GM23338 (cell line): Measurements from ENCODE around the gene COL9A3. TPM values are rescaled to one million over a fixed set of nuclear protein-coding genes. Genes with fewer than 3 reads are reported as not detected.

Experiments
- ATAC-seq: fragments of 200-7000 bp; cut with Tn5 transposase; 3 replicates; pipeline ENCODE4 v1.9.1; 2020
- DNase-seq: peaks from one replicate; pipeline ENCODE4 v3.0.0-alpha.2; 2015; ENCODE audit warnings: low spot score
- H2AFZ ChIP-seq: fragments of 200-600 bp; sonication (generic); 2 replicates; pipeline ENCODE4 v1.8.0; 2016; ENCODE audit warnings: antibody characterized with exemption, mild to moderate bottlenecking, moderate library complexity
- H3F3A ChIP-seq: fragments of 200-600 bp; sonication (generic); replicated peaks from 2 replicates; pipeline ENCODE4 v1.8.0; 2017; ENCODE audit warnings: antibody characterized with exemption, mixed run types, low read depth
- H3K27ac ChIP-seq: fragments of 200-600 bp; sonication (generic); 2 replicates; pipeline ENCODE4 v1.6.1; 2016; ENCODE audit warnings: low read depth
- H3K27me3 ChIP-seq: fragments of 200-600 bp; sonication (generic); 2 replicates; pipeline ENCODE4 v1.8.0; 2016; ENCODE audit warnings: mild to moderate bottlenecking, mixed run types, moderate library complexity; ENCODE audit not compliant: insufficient read depth
- H3K36me3 ChIP-seq: fragments of 200-600 bp; sonication (generic); 2 replicates; pipeline ENCODE4 v1.8.0; 2016; ENCODE audit warnings: mild to moderate bottlenecking; ENCODE audit not compliant: insufficient read depth
- H3K4me1 ChIP-seq: fragments of 200-600 bp; sonication (generic); 2 replicates; pipeline ENCODE4 v1.8.0; 2016; ENCODE audit warnings: mild to moderate bottlenecking, moderate library complexity; ENCODE audit not compliant: insufficient read depth
- H3K4me2 ChIP-seq: fragments of 200-600 bp; sonication (generic); 2 replicates; pipeline ENCODE4 v1.7.1; 2017; ENCODE audit warnings: mixed run types
- H3K4me3 ChIP-seq: fragments of 200-600 bp; sonication (generic); 2 replicates; pipeline ENCODE4 v1.6.1; 2016; ENCODE audit warnings: mixed run types
- H3K79me2 ChIP-seq: fragments of 200-600 bp; sonication (generic); replicated peaks from 2 replicates; pipeline ENCODE4 v1.8.0; 2017; ENCODE audit warnings: mild to moderate bottlenecking; ENCODE audit not compliant: insufficient read depth
- H3K9me2 ChIP-seq: fragments of 200-600 bp; sonication (generic); 2 replicates; pipeline ENCODE4 v1.8.0; 2017; ENCODE audit not compliant: insufficient read depth
- H4K20me1 ChIP-seq: fragments of 200-600 bp; sonication (generic); replicated peaks from 2 replicates; pipeline ENCODE4 v1.8.0; 2017; ENCODE audit warnings: mild to moderate bottlenecking; ENCODE audit not compliant: insufficient read depth
- H3K27ac Mint-ChIP-seq: 2 replicates; pipeline ENCODE4 v1.8.0; 2020; ENCODE audit warnings: inconsistent platforms, mild to moderate bottlenecking, moderate library complexity, mixed read lengths
- H3K27me3 Mint-ChIP-seq: 3 replicates; pipeline ENCODE4 v1.8.0; 2022; ENCODE audit warnings: low read depth, mild to moderate bottlenecking, moderate library complexity, mixed read lengths, inconsistent platforms; ENCODE audit not compliant: insufficient read depth, poor library complexity
- H3K36me3 Mint-ChIP-seq: 3 replicates; pipeline ENCODE4 v1.8.0; 2021; ENCODE audit warnings: low read depth, mild to moderate bottlenecking, inconsistent platforms, moderate library complexity, mixed read lengths
- H3K4me1 Mint-ChIP-seq: 3 replicates; pipeline ENCODE4 v1.8.0; 2020; ENCODE audit warnings: mild to moderate bottlenecking, inconsistent platforms, mixed read lengths
- H3K4me3 Mint-ChIP-seq: 3 replicates; pipeline ENCODE4 v1.8.0; 2021; ENCODE audit warnings: moderate library complexity, mild to moderate bottlenecking, inconsistent platforms, mixed read lengths
- H3K9me3 Mint-ChIP-seq: 3 replicates; pipeline ENCODE4 v1.8.0; 2020; ENCODE audit warnings: moderate library complexity, mild to moderate bottlenecking, inconsistent platforms, mixed read lengths
- EZH2phosphoT487 ChIP-seq: fragments of 200-600 bp; sonication (generic); IDR thresholded peaks from one replicate; pipeline ENCODE4 v1.8.1; 2018; ENCODE audit warnings: antibody characterized with exemption; ENCODE audit not compliant: unreplicated experiment
- POLR2AphosphoS5 ChIP-seq: IDR thresholded peaks from 2 replicates; pipeline ENCODE4 v1.6.1; 2016; ENCODE audit warnings: antibody characterized with exemption, low read depth
- polyA plus RNA-seq: library from polyadenylated mRNA; unstranded; fragments of >200 nt; fragmentation: Nextera tagmentation; extraction: Ambion mirVana; gene quantifications from 2 replicates; pipeline ENCODE4 v1.2.1, GENCODE V29; 2016
- total RNA-seq: library from RNA; depleted of rRNA; stranded (reverse); fragments of >200 nt; shearing (Covaris generic); gene quantifications from 2 replicates; pipeline ENCODE4 v1.2.3, GENCODE V29; 2014
- TF ChIP-seq, protein P1 (sequence below): fragments of 250-450 bp; sonication (Bioruptor Pico); IDR thresholded peaks from 2 replicates; pipeline ENCODE4 v1.5.0; 2020; ENCODE audit warnings: mild to moderate bottlenecking, moderate library complexity

The COL9A3 gene
- total and polyA plus RNA-seq, 2 experiments from 2014 or later = 74.9 to 113 TPM

DNA sequence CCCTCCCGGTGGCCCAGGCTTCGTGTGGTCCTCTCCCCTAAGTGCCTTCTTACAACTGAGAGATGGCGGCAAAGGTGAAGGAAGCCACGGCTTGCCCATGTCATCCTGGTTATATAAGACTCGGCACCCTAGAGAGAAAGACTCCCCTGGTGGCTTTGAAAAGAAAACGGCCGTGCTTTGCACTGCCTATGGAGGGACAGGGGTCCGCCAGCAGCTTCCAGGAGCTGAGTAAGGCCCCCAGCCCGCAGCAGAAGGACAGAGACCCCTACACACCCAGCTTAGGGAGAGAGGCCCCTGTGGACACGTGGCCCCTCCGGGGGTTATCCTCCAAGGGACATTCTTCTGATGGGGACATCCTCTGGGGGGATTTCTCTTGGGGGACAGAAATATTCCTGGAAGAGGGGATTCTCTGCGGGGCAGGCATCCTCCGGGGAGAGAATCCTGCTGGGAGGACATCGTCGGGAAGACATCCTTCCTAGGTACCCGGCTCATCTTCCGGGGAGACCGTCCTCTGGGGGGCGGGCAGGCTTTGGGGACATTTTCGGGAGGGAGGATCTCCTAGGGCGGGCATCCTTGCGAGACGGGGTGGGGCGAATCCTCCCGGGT, 12.7 kb upstream of the COL9A3 start (continued):
- TF ChIP-seq, protein P1, sequence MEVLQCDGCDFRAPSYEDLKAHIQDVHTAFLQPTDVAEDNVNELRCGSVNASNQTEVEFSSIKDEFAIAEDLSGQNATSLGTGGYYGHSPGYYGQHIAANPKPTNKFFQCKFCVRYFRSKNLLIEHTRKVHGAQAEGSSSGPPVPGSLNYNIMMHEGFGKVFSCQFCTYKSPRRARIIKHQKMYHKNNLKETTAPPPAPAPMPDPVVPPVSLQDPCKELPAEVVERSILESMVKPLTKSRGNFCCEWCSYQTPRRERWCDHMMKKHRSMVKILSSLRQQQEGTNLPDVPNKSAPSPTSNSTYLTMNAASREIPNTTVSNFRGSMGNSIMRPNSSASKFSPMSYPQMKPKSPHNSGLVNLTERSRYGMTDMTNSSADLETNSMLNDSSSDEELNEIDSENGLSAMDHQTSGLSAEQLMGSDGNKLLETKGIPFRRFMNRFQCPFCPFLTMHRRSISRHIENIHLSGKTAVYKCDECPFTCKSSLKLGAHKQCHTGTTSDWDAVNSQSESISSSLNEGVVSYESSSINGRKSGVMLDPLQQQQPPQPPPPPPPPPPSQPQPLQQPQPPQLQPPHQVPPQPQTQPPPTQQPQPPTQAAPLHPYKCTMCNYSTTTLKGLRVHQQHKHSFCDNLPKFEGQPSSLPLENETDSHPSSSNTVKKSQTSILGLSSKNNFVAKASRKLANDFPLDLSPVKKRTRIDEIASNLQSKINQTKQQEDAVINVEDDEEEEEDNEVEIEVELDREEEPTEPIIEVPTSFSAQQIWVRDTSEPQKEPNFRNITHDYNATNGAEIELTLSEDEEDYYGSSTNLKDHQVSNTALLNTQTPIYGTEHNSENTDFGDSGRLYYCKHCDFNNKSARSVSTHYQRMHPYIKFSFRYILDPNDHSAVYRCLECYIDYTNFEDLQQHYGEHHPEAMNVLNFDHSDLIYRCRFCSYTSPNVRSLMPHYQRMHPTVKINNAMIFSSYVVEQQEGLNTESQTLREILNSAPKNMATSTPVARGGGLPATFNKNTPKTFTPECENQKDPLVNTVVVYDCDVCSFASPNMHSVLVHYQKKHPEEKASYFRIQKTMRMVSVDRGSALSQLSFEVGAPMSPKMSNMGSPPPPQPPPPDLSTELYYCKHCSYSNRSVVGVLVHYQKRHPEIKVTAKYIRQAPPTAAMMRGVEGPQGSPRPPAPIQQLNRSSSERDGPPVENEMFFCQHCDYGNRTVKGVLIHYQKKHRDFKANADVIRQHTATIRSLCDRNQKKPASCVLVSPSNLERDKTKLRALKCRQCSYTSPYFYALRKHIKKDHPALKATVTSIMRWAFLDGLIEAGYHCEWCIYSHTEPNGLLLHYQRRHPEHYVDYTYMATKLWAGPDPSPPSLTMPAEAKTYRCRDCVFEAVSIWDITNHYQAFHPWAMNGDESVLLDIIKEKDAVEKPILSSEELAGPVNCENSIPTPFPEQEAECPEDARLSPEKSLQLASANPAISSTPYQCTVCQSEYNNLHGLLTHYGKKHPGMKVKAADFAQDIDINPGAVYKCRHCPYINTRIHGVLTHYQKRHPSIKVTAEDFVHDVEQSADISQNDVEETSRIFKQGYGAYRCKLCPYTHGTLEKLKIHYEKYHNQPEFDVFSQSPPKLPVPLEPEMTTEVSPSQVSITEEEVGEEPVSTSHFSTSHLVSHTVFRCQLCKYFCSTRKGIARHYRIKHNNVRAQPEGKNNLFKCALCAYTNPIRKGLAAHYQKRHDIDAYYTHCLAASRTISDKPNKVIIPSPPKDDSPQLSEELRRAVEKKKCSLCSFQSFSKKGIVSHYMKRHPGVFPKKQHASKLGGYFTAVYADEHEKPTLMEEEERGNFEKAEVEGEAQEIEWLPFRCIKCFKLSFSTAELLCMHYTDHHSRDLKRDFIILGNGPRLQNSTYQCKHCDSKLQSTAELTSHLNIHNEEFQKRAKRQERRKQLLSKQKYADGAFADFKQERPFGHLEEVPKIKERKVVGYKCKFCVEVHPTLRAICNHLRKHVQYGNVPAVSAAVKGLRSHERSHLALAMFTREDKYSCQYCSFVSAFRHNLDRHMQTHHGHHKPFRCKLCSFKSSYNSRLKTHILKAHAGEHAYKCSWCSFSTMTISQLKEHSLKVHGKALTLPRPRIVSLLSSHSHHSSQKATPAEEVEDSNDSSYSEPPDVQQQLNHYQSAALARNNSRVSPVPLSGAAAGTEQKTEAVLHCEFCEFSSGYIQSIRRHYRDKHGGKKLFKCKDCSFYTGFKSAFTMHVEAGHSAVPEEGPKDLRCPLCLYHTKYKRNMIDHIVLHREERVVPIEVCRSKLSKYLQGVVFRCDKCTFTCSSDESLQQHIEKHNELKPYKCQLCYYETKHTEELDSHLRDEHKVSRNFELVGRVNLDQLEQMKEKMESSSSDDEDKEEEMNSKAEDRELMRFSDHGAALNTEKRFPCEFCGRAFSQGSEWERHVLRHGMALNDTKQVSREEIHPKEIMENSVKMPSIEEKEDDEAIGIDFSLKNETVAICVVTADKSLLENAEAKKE (CRISPR knock-in tag) = no peak

DNA sequence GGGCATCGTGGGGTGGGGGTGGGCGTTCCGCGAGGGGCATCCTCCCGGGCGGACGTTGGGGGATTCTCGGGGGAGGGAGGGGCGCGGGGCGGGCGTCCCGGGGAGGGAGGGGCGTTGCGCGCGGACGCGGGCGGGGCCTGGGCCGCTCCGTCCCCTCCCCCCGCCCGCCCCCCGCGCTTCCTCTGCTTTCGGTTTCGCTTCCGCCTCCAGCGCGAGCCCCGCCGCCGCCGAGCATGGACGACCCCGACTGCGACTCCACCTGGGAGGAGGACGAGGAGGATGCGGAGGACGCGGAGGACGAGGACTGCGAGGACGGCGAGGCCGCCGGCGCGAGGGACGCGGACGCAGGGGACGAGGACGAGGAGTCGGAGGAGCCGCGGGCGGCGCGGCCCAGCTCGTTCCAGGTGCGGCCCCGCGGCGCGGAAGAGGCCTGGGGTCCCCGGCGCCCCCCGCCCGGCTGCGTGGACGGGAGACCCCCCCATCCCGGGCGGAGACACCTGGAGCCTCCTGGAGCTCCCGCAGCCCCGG, 12.2 kb upstream of the COL9A3 start, which contains the start of gene OGFR:
Gene OGFR (plus strand): TSS at position 209 of the 528 bp plus-strand sequence. CDS start 25 bp downstream, at position 234.
- DNase-seq (peak; percentile 71), ATAC-seq (peak; percentile 17)
- Mint-ChIP-seq H3K27me3 (peaks cover 36% of the 10 kb centered on the region), H3K4me1 (peaks cover 9% of the 10 kb centered on the region; the same call in 1 of the 3 replicates), H3K36me3 (peaks cover 20% of the 10 kb centered on the region), H3K27ac (no peak within 1 kb of the TSS), H3K4me3 (peak within 1 kb of the TSS; percentile 88), H3K9me3 (no peaks in the 10 kb centered on the region)
- H3K4me3 ChIP-seq = peak within 1 kb of the TSS; percentile 76
- H4K20me1 ChIP-seq = peaks cover 11% of the 10 kb centered on the region
- peak within 1 kb of the TSS; percentile 90 for H2AFZ ChIP-seq
- H3K27me3 ChIP-seq = peaks cover 8% of the 10 kb centered on the region; the same call in 1 of the 2 replicates
- H3F3A ChIP-seq = peaks cover 12% of the 10 kb centered on the region; the same call in 1 of the 2 replicates
- peaks cover 9% of the 10 kb centered on the region; the same call in 1 of the 2 replicates for H3K79me2 ChIP-seq
- H3K36me3 ChIP-seq = peaks cover 7% of the 10 kb centered on the region; the same call in 1 of the 2 replicates
- peaks cover 10% of the 10 kb centered on the region; the same call in 1 of the 2 replicates for H3K4me1 ChIP-seq
- H3K4me2 ChIP-seq = peak within 1 kb of the TSS; percentile 88
- H3K9me2 ChIP-seq = no peaks in the 10 kb centered on the region
- TF ChIP-seq POLR2AphosphoS5 = peak; percentile 64; the same call in 1 of the 2 replicates
- TF ChIP-seq EZH2phosphoT487 = no peak
- H3K27ac ChIP-seq = no peak within 1 kb of the TSS
